Vagina (tissue), 2 donors: ENCODE data around the gene NOTCH4.

ENCODE experiments used
- CTCF ChIP-seq, 3 experiments: fragments of 450-650 bp in 2 of 3; fragments of 200-600 bp in 1 of 3; sonication (generic) in 1 of 3; IDR thresholded peaks; one replicate each; pipeline ENCODE4 v1.5.1; 2017 to 2019; ENCODE audit warnings: antibody characterized with exemption in 3 of 3, mild to moderate bottlenecking in 2 of 3, moderate library complexity in 2 of 3
- POLR2A ChIP-seq, 2 donors: fragments of 450-650 bp; IDR thresholded peaks; one replicate each; pipeline ENCODE4 v1.6.1; 2017; ENCODE audit warnings: antibody characterized with exemption in 2 of 2, mild to moderate bottlenecking in 2 of 2, moderate library complexity in 2 of 2
- POLR2AphosphoS5 ChIP-seq, 2 donors: sonication (generic); formaldehyde crosslinking; IDR thresholded peaks; one replicate each; pipeline ENCODE4 v1.9.0; 2017; ENCODE audit warnings: antibody characterized with exemption in 2 of 2, mild to moderate bottlenecking in 2 of 2, low read depth in 1 of 2; ENCODE audit not compliant: insufficient read depth in 1 of 2

GRCh38 chr6:32191696-32192607 lies 31.9 kb downstream of the NOTCH4 start:
- no peak for TF ChIP-seq CTCF (IDR thresholded peaks at IDR 0.05)
- TF ChIP-seq POLR2AphosphoS5 (IDR thresholded peaks at IDR 0.05; ENCODE audit: insufficient read depth in 1 of 2, low read depth in 1 of 2): no peak
- no peak for TF ChIP-seq POLR2A (IDR thresholded peaks at IDR 0.05)
